GM20000 (cell line): ENCODE measurements around the gene TYMS.

Experiments
- DNase-seq: peaks from one replicate; pipeline ENCODE4 v3.0.0; 2012; ENCODE audit warnings: low spot score
- TF ChIP-seq, protein P1 (sequence below): IDR thresholded peaks from 2 replicates; pipeline ENCODE4 v1.5.1; 2012; ENCODE audit warnings: mild to moderate bottlenecking, control low read depth; ENCODE audit errors: extremely low read depth, missing control alignments

TYMS gene

DNA sequence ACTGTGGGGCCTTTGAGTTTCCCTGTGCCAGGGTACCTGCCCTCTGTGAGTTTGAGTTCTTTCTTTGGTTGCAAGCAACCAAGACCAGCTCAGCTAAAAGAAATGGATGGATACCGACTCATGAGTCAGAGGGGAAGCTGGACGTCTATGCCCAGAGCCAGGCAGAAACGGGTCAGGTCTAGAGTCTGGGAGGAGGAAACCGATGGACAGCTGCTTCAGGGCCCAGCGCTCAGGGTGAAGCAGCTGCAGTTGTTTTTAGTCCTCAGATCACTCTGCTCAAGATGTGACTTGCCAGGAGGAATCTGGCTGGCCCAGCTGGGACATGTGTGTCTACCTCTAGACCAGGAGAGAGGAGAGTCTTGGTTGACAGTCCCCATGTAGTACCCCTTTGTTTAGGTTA lies 10.1 kb upstream of the TYMS start:
- TF ChIP-seq, protein P1, sequence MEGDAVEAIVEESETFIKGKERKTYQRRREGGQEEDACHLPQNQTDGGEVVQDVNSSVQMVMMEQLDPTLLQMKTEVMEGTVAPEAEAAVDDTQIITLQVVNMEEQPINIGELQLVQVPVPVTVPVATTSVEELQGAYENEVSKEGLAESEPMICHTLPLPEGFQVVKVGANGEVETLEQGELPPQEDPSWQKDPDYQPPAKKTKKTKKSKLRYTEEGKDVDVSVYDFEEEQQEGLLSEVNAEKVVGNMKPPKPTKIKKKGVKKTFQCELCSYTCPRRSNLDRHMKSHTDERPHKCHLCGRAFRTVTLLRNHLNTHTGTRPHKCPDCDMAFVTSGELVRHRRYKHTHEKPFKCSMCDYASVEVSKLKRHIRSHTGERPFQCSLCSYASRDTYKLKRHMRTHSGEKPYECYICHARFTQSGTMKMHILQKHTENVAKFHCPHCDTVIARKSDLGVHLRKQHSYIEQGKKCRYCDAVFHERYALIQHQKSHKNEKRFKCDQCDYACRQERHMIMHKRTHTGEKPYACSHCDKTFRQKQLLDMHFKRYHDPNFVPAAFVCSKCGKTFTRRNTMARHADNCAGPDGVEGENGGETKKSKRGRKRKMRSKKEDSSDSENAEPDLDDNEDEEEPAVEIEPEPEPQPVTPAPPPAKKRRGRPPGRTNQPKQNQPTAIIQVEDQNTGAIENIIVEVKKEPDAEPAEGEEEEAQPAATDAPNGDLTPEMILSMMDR: no peak
- no peak for DNase-seq

DNA sequence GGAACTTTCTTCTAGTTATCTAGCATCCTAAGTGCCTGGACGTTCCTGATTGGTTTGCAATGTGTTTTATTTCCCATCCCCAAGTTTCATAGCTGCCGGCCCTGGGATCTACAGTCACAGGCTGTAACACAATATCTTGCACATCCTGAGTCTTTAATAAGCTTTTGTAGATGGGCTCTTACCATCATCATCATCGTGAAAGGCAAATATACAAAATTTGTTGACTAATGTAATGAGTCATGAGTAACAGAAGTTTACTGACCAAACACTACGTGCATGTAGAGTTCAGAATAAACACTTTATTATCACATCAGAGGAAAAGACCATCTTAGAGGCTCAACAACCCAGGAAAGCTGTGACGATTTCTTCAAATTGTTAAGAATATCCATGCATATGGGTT lies 8.1 kb upstream of the TYMS start:
- no peak for DNase-seq
- TF ChIP-seq, protein P1: no peak

DNA sequence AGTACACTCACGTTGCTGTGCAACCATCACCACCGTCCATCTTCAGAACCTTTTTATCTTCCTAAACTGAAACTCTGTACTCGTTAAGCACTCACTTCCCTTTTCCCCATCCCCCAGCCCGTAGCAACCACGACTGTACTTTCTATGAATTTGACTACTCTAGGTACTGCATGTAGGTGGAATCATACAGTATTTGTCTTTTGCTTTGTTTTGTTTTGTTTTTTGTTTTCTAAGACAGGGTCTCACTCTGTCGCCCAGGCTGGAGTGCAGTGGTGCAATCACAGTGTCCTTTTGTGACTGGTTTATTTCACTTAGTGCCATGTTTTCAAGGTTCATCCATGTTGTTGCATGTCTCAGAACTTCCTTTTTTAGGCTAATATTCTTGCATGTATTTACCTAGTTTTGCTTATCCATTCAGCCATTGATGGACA lies 7.0 kb upstream of the TYMS start:
- TF ChIP-seq, protein P1: no peak
- peak; percentile 41 for DNase-seq

DNA sequence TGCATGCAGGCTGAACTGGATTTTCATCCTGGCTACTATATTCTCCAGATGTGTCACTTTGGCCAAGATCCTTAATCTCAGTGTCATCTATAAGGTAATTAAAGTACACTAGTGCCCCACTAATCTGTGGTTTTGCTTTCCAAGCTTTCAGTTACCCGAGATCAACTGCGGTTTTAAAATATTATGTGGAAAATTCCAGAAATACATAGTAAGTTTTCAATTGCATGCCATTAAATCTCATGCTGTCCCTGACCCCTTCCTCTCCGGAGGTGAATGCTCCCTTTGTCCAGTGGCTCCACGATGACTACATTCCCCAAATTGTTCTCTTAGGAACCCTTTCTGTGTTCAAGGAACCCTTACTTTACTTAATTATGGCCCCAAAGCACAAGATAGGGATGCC lies 5.3 kb upstream of the TYMS start:
- no peak for DNase-seq
- TF ChIP-seq, protein P1: no peak

DNA sequence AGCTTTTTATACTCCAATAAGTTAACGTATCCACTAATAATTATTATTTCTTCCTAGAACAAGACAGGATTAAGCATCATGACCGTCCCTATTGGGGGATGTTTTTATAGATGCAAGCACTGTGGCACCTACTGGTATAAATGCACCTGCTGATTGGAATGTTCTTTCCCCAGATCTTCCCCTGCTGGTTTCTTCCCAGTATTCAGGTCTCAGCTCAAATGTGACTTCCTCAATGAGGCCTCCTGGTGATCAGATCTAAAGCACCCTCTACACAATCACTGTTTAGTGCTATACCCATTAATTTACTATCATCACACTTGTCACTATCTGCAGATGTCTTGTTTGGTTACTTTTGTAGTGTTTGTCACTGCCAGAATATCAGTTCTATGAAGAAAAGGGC lies 3.9 kb upstream of the TYMS start:
- TF ChIP-seq, protein P1: no peak
- no peak for DNase-seq

DNA sequence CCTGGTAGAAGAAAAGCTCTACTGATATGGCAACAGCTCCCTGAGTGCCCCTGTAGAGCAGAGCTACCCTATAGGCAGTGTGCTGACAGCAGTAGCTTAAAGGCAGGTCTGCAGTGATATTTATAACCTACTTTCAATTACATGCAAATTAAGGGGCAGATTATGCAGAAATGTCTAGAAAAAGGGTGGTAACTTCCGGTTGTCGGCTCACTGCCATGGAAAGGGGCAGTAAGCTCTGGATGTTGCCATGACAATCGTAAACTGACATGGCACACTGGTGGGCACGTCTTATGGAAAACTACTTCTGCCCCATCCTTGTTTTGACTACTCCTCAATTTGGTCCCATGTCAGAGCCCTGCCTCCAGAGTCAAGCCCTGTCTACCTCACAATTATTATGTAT lies 2.9 kb upstream of the TYMS start:
- TF ChIP-seq, protein P1: no peak
- no peak for DNase-seq

DNA sequence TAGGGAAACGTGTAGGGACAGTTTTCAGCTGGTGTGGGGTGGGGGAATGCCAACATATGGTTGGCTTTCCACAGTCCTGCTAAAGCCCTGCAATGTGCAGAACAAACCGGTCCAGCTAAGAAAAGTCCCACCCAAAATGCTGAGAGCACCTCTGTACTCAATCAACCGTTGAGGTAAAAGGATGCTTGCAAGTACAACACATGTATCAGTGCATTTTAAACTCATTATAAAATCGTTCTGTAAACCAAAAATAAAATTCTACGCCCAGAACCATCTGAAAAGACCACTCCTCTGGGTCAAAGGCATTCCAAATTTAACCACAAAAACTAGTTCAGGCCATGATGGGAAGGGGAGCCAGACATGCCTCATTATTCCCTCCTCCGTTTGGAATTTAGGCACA lies 2.0 kb upstream of the TYMS start:
- TF ChIP-seq, protein P1: no peak
- DNase-seq: no peak
